Upper lobe of left lung (tissue), 6 donors: ENCODE measurements around the gene PTBP3. TPM values are rescaled to one million over a fixed set of nuclear protein-coding genes. Genes with fewer than 3 reads are reported as not detected.

Source experiments
- ATAC-seq, 2 donors: fragments of 200-7000 bp; cut with Tn5 transposase; one replicate each; pipeline ENCODE4 v1.9.1; 2022; ENCODE audit warnings: mild to moderate bottlenecking in 2 of 2, moderate library complexity in 2 of 2; ENCODE audit not compliant: low FRiP score in 2 of 2
- DNase-seq, 2 donors: peaks; one replicate each; pipeline ENCODE4 v3.0.0-alpha.2; 2019 to 2020
- H3K27ac ChIP-seq, 4 donors: fragments of 200-600 bp; sonication (generic); one replicate each; pipeline ENCODE4 v1.5.1; 2016 to 2019
- H3K27me3 ChIP-seq, 4 donors: fragments of 200-600 bp; sonication (generic); one replicate each; pipeline ENCODE4 v1.5.1; 2017 to 2019
- H3K36me3 ChIP-seq, 4 donors: fragments of 200-600 bp; sonication (generic); one replicate each; pipeline ENCODE4 v1.5.1; 2016 to 2019
- H3K4me1 ChIP-seq, 4 donors: fragments of 200-600 bp; sonication (generic); one replicate each; pipeline ENCODE4 v1.5.1; 2018 to 2019
- H3K4me3 ChIP-seq, 4 donors: fragments of 200-600 bp; sonication (generic); one replicate each; pipeline ENCODE4 v1.5.1; 2017 to 2019; ENCODE audit warnings: mild to moderate bottlenecking in 2 of 4, moderate library complexity in 1 of 4
- H3K9me3 ChIP-seq, 4 donors: fragments of 200-600 bp; sonication (generic); one replicate each; pipeline ENCODE4 v1.5.1; 2018 to 2019
- CTCF ChIP-seq, 6 experiments: fragments of 450-650 bp in 4 of 6; fragments of 200-600 bp in 2 of 6; sonication (generic) in 2 of 6; IDR thresholded peaks; one replicate each; pipeline ENCODE4 v1.5.1; 2016 to 2019; ENCODE audit warnings: antibody characterized with exemption in 6 of 6
- EP300 ChIP-seq, 4 donors: sonication (generic); formaldehyde crosslinking; IDR thresholded peaks; one replicate each; pipeline ENCODE4 v1.5.1; 2017; ENCODE audit warnings: antibody characterized with exemption in 4 of 4, control low read depth in 2 of 4
- POLR2A ChIP-seq, 4 donors: fragments of 450-650 bp; IDR thresholded peaks; one replicate each; pipeline ENCODE4 v1.5.1; 2016 to 2017; ENCODE audit warnings: antibody characterized with exemption in 4 of 4, mild to moderate bottlenecking in 2 of 4
- POLR2AphosphoS5 ChIP-seq, 2 donors: sonication (generic); formaldehyde crosslinking; IDR thresholded peaks; one replicate each; pipeline ENCODE4 v1.5.1; 2017; ENCODE audit warnings: antibody characterized with exemption in 2 of 2
- WGBS, 2 donors: methylation state at CpG; one replicate each; pipeline ENCODE4 v1.1.5; 2017 to 2018; 5-methylcytosine and 5-hydroxymethylcytosine counted together
- total RNA-seq, 6 donors: library from RNA; depleted of rRNA in 4 of 6; stranded (reverse); fragments of >200 nt in 4 of 6; gene quantifications; one replicate each; pipeline versions ENCODE4 v1.1.0 to v1.2.1, GENCODE V29; 2016 to 2021
- donor health status: DM: no; HTN: no; CAD: no; lungs with moderate emphysema.
- donor health status: DM: no; HTN: yes; CAD: no; lungs with severe emphysema.

Gene PTBP3
- total RNA-seq, 6 donors from 2014 or later, result 34.6 to 88.5 (median 74.4) TPM

GRCh38 chr9:112179816-112180215 is 153.6 kb downstream of the PTBP3 start:
- Histone ChIP-seq H3K27ac (no peak overlapping the region), H3K4me3 (no peak overlapping the region), H3K36me3 (no peaks in the 10 kb centered on the region), H3K4me1 (peaks cover 5 to 26% (median 13%) of the 10 kb centered on the region in 4 donors), H3K9me3 (no peaks in the 10 kb centered on the region), H3K27me3 (no peaks in the 10 kb centered on the region)
- ATAC-seq (no peak), DNase-seq (no peak)
- 79 to 86% methylated on average over 4 of the region's 4 CpGs for WGBS, 2 donors
- TF ChIP-seq POLR2AphosphoS5 (IDR thresholded peaks at IDR 0.05), result no peak
- no peak for TF ChIP-seq CTCF (IDR thresholded peaks at IDR 0.05)
- TF ChIP-seq POLR2A (IDR thresholded peaks at IDR 0.05), result no peak
- no peak for TF ChIP-seq EP300 (IDR thresholded peaks at IDR 0.05)

- H3K9me3 ChIP-seq, result no peaks in the 10 kb centered on the region
- WGBS, 2 donors, result 51 to 57% methylated on average over 5 of the region's 5 CpGs
- no peak for TF ChIP-seq POLR2AphosphoS5 (IDR thresholded peaks at IDR 0.05)
- TF ChIP-seq POLR2A (IDR thresholded peaks at IDR 0.05), result peak in 1 of 4 donors; percentile 1
- H3K4me3 ChIP-seq, result no peak overlapping the region
- no peak overlapping the region for H3K27ac ChIP-seq
- peaks cover 17 to 43% (median 25%) of the 10 kb centered on the region in 4 donors for H3K4me1 ChIP-seq
- no peaks in the 10 kb centered on the region for H3K36me3 ChIP-seq
- H3K27me3 ChIP-seq, result no peaks in the 10 kb centered on the region
- DNase-seq, result no peak
- no peak for ATAC-seq
Measured at GRCh38 chr9:112176524-112176923, 156.9 kb downstream of the PTBP3 start.

- H3K9me3 ChIP-seq, result no peaks in the 10 kb centered on the region
- peak in 1 of 4 donors; percentile 5 for TF ChIP-seq POLR2A (IDR thresholded peaks at IDR 0.05)
- TF ChIP-seq CTCF (IDR thresholded peaks at IDR 0.05), result no peak
- TF ChIP-seq POLR2AphosphoS5 (IDR thresholded peaks at IDR 0.05), result no peak
- no peaks in the 10 kb centered on the region for H3K36me3 ChIP-seq
- ATAC-seq, result no peak
- peak overlapping the region; percentile 25 to 87 (median 81) for H3K4me3 ChIP-seq
- peaks cover 17 to 39% (median 22%) of the 10 kb centered on the region in 4 donors for H3K4me1 ChIP-seq
- H3K27ac ChIP-seq, result peak overlapping the region in 2 of 4 donors; percentile 78 to 92
- no peaks in the 10 kb centered on the region for H3K27me3 ChIP-seq
- 72 to 87% methylated on average over 17 of the region's 17 CpGs for WGBS, 2 donors
- DNase-seq, result no peak
Measured at GRCh38 chr9:112175796-112176315, 157.6 kb downstream of the PTBP3 start.

- H3K4me1 ChIP-seq, result peaks cover 19 to 37% (median 20%) of the 10 kb centered on the region in 4 donors
- H3K36me3 ChIP-seq, result no peaks in the 10 kb centered on the region
- TF ChIP-seq POLR2A (IDR thresholded peaks at IDR 0.05), result peak in 1 of 4 donors; percentile 55
- no peak for TF ChIP-seq EP300 (IDR thresholded peaks at IDR 0.05)
- peak in 2 of 6 experiments; percentile 5 to 19 for TF ChIP-seq CTCF (IDR thresholded peaks at IDR 0.05)
- no peak for TF ChIP-seq POLR2AphosphoS5 (IDR thresholded peaks at IDR 0.05)
- peak within 1 kb of the TSS; percentile 73 to 92 (median 82) for H3K27ac ChIP-seq
- H3K27me3 ChIP-seq, result no peaks in the 10 kb centered on the region
- ATAC-seq (peak; percentile 28 to 66), DNase-seq (peak; percentile 51 to 91)
- H3K9me3 ChIP-seq, result no peaks in the 10 kb centered on the region
- 7 to 23% methylated on average over 14 to 56 of the region's 88 CpGs for WGBS, 2 donors
- peak within 1 kb of the TSS; percentile 25 to 87 (median 81) for H3K4me3 ChIP-seq
Measured at GRCh38 chr9:112174965-112175795, 158.2 kb downstream of the PTBP3 start, which contains the start of gene SUSD1. TSS of gene SUSD1 (minus strand) at chr9:112175297. CDS start at chr9:112175235, 62 bp downstream.

- DNase-seq (peak; percentile 79 to 95), ATAC-seq (peak; percentile 85 to 90)
- WGBS, 2 donors, result 6 to 7% methylated on average over 22 to 28 of the region's 42 CpGs
- H3K4me3 ChIP-seq, result peak overlapping the region; percentile 14 to 87 (median 81)
- peaks cover 16 to 37% (median 23%) of the 10 kb centered on the region in 4 donors for H3K4me1 ChIP-seq
- H3K36me3 ChIP-seq, result no peaks in the 10 kb centered on the region
- H3K27me3 ChIP-seq, result no peaks in the 10 kb centered on the region
- H3K27ac ChIP-seq, result peak overlapping the region; percentile 73 to 92 (median 82)
- TF ChIP-seq CTCF (IDR thresholded peaks at IDR 0.05), result no peak
- no peaks in the 10 kb centered on the region for H3K9me3 ChIP-seq
Measured at GRCh38 chr9:112174222-112174964, 159.0 kb downstream of the PTBP3 start.
